Measurements from ENCODE around the gene TCF4. TPM values are rescaled to one million over a fixed set of nuclear protein-coding genes. Genes with fewer than 3 reads are reported as not detected.

Gene TCF4
- total RNA-seq, 2 experiments from 2014 or later = 0.75 to 1.4 TPM

DNA sequence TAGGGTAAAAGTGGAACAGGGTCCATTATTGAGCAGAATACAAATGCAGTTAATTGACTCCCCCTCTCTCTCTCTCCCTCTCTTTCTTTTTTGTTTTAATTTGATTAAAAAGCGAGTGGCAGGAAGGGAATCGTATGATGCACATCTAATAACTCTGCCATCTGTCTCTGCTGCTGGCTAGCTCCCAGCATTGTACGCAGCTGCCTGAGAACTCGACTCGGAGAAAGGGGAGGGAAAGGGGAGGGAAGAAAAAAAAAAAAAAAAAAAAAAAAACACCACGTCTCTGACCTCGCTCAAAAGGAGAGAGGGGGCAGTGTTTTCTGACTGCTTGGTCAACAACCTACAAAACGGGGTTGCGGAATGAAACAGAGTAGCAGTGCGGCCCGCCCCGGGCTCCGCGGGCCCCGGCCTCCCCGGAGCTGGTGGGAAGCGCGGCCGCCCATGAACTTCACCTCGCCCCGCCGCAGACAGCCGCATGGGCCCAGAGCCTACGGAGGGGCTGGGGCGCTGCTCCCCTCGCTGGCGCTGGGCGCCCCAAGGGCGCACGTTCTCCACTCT, 265.7 kb downstream of the TCF4 start:
- H3K27me3 Mint-ChIP-seq = peaks cover 58% of the 10 kb centered on the region
- POLR2A ChIA-PET = interaction anchor here (0.6 kb wide), 1 partner anchor 140 kb away, joined by 4 read pairs; no protein-coding TSS in a partner anchor
- H3K27ac Mint-ChIP-seq = no peak overlapping the region
- no peaks in the 10 kb centered on the region for H3K9me3 Mint-ChIP-seq
- H3K4me3 Mint-ChIP-seq = peak overlapping the region; percentile 32
- DNase-seq (peak; percentile 30), ATAC-seq (ENCODE audit: low read depth) (peak; percentile 60)
- no peaks in the 10 kb centered on the region for H3K36me3 Mint-ChIP-seq
- H3K4me1 Mint-ChIP-seq = peaks cover 6% of the 10 kb centered on the region

DNA sequence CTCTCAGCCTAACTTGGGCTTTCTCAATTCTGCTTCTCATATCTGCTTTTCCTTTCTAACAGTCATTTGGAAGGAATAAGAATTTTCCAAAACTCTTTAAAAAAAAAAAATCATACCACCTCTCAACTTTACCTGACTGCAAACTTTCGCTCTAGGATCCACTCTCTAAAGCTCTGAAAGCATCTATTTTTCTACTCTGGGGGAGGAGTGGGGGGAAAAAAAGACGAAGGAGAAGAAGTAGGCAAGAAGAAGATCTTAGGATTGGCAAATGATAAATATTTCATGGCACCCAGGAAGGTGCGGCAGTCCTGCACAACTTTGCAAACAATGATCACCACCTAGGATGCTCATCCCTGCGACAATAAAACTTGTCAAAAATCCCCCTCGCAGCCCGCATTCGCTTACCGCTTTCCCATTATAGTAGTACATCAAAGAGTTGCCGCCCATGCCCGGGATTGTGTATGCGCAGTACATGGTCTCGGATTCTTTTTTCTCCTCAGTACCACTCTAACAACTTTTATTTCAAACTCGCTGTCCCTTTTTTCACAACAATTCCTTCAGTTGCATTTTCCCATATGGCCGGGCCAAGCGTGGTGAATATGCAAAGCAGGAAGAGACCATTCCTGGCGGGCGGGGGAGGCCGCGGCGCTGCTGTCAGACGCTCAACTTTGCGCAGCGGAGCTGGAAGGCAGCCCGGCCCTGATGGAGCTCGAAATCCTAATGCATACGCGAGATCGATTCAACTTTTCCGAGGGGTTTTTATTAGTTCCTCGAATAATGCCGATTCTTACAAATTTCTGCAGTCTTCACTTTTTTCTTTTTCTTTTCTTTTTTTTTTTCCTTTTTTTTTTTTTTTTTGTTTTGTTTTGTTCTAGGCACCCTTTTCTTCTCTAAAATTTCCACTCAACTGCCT, 266.5 kb downstream of the TCF4 start:
- Mint-ChIP-seq H3K4me3 (peak overlapping the region; percentile 77), H3K36me3 (no peaks in the 10 kb centered on the region), H3K27ac (no peak overlapping the region), H3K27me3 (peaks cover 59% of the 10 kb centered on the region), H3K9me3 (no peaks in the 10 kb centered on the region), H3K4me1 (peaks cover 8% of the 10 kb centered on the region)
- ATAC-seq (ENCODE audit: low read depth) (no peak), DNase-seq (peak; percentile 33)
- POLR2A ChIA-PET = interaction anchor here (0.6 kb wide), 1 partner anchor 141 kb away, joined by 4 read pairs; no protein-coding TSS in a partner anchor

DNA sequence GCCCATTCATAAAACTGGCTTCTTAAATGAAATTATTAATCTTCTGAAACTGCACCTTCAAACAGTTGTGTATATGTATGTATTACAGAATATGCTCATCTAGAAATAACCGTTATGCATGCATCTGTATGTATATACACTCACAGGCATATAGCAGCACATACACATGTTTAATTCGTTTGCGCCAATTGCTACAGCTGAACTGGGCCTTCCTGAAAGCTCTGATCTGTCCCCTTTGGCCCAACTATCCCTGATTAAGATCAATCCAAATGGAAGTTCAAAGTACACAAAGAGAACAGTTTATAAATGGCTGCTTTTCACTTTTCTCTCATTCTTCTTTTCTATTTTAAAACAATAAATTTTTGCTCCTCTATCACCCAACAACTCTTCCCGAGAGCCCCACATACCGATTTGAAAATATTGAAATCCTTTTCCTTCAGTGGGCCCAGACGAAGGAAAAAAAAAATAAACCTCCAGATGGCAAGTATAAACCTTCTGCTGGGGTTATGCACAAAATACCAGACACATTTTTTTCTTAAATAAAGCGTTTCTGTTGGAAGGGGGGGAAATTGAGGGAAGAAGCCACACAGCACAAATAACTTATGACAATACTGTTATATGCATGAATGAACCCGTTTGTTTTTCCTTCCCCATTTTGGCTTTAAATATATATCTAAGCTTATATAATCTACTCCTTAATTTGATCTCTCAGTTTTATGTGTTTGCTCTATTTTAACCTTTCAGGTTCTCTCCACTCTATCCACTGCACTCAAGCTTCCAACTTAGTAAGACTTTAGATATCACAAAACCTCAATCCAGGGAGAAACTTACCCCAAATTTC, 267.3 kb downstream of the TCF4 start:
- DNase-seq = no peak
- no peak overlapping the region for H3K27ac Mint-ChIP-seq
- POLR2A ChIA-PET = no interaction called here
- H3K36me3 Mint-ChIP-seq = no peaks in the 10 kb centered on the region
- peaks cover 58% of the 10 kb centered on the region for H3K27me3 Mint-ChIP-seq
- peaks cover 9% of the 10 kb centered on the region for H3K4me1 Mint-ChIP-seq
- H3K4me3 Mint-ChIP-seq = no peak overlapping the region
- no peak for ATAC-seq (ENCODE audit: low read depth)
- H3K9me3 Mint-ChIP-seq = no peaks in the 10 kb centered on the region

DNA sequence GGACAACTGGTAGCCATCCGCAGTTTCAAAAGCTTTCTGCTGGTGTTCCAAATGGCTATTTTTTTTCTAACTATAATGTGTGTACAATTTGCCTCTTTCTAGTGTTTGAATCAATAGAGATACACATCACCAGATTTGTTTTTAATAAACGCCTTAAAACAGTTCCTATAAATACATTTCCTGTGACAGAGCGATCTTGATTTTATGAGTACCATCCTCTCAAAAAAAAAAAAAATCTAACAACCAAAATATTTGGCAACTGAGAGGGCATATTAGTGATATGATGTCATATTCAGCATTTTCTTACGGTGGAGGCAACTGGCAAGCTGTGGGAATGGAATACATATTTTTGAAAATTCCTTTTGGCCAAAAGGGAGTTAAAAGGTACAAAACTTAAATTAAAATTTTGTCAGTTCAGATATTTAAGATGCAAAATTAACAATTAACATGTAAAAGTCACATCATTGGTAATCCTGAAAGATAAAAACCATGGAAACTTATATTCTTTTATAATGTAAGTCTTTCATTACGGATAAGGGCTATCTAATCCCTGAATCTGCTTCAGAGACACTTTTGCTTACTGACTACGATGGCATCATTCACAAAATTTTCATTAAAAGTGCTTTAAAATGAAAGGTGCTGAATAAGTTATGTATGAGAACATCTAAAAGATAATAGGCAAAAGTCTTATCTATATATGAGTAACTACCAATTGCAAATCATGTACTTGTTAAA, 268.4 kb downstream of the TCF4 start:
- POLR2A ChIA-PET = no interaction called here
- ATAC-seq (ENCODE audit: low read depth) (no peak), DNase-seq (no peak)
- Mint-ChIP-seq H3K36me3 (no peaks in the 10 kb centered on the region), H3K9me3 (no peaks in the 10 kb centered on the region), H3K4me3 (no peak overlapping the region), H3K27me3 (peaks cover 61% of the 10 kb centered on the region), H3K27ac (no peak overlapping the region), H3K4me1 (peaks cover 9% of the 10 kb centered on the region)

DNA sequence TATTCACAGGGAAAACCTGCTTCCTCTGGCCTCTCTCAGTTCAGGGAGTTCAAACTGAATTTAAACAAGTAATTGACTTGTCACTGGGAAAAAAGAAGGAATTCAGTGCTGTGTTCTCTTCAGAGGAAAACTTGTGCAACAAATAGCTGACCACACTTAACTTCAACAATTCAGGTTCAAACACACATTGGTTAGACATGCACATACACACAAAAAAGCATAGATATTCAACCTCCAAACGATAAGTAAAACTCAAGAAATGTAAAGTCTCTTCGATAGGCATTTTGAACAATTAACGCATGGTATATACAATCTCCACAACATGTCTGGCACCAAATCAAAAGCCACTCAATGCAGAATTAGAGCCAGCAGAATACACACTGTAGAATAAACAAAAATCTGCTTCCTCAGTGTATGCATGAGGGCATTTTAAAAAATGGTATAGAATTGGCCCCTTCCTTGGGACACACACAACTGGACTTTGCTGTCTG, 269.0 kb downstream of the TCF4 start:
- ATAC-seq (ENCODE audit: low read depth) (no peak), DNase-seq (no peak)
- POLR2A ChIA-PET = no interaction called here
- Mint-ChIP-seq H3K4me1 (peaks cover 9% of the 10 kb centered on the region), H3K9me3 (no peaks in the 10 kb centered on the region), H3K27ac (no peak overlapping the region), H3K4me3 (no peak overlapping the region), H3K27me3 (peaks cover 61% of the 10 kb centered on the region), H3K36me3 (no peaks in the 10 kb centered on the region)

DNA sequence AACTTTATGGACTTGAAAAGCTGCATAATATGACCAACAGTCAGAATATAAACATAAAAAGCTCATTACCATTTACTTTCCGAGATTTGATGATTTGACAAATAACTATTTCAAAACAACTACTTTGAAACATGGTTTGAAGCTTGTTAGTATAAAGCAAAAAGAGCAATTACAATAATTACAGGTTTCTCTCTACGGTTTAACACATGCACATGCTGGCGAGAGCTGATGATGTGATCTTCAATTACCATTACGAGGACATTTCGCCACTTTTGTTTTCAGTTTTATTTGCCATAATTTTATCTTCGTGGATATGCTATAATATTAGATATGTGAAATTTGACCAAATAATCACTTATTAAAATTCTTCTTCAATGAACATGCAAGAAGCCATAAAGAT, 270.1 kb downstream of the TCF4 start:
- H3K4me3 Mint-ChIP-seq = no peak overlapping the region
- H3K36me3 Mint-ChIP-seq = no peaks in the 10 kb centered on the region
- DNase-seq = no peak
- peaks cover 9% of the 10 kb centered on the region for H3K4me1 Mint-ChIP-seq
- no peak for ATAC-seq (ENCODE audit: low read depth)
- peaks cover 52% of the 10 kb centered on the region for H3K27me3 Mint-ChIP-seq
- H3K9me3 Mint-ChIP-seq = no peaks in the 10 kb centered on the region
- no peak overlapping the region for H3K27ac Mint-ChIP-seq
- POLR2A ChIA-PET = no interaction called here

DNA sequence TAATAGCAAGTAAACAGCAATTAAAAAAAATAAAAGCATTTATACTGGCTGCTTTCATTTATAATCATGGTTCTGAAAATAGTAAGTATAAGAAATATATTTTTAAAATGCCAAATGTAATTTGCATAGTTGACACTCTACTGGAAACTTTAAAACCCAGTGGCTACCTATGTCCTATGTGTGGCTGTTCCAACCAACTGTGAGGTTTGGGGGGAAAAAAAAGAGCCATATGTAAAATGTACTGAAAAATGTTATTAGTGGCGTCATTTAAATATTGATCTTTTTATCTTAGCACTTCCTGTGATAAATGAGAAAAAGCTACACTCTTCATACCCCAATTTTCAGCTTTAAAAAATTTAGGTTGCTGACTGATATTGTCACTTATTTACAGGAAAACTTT, 270.7 kb downstream of the TCF4 start:
- no peak overlapping the region for H3K27ac Mint-ChIP-seq
- H3K36me3 Mint-ChIP-seq = no peaks in the 10 kb centered on the region
- POLR2A ChIA-PET = no interaction called here
- ATAC-seq (ENCODE audit: low read depth) = no peak
- H3K4me3 Mint-ChIP-seq = no peak overlapping the region
- H3K9me3 Mint-ChIP-seq = no peaks in the 10 kb centered on the region
- no peak for DNase-seq
- H3K4me1 Mint-ChIP-seq = peaks cover 9% of the 10 kb centered on the region
- H3K27me3 Mint-ChIP-seq = peaks cover 48% of the 10 kb centered on the region

DNA sequence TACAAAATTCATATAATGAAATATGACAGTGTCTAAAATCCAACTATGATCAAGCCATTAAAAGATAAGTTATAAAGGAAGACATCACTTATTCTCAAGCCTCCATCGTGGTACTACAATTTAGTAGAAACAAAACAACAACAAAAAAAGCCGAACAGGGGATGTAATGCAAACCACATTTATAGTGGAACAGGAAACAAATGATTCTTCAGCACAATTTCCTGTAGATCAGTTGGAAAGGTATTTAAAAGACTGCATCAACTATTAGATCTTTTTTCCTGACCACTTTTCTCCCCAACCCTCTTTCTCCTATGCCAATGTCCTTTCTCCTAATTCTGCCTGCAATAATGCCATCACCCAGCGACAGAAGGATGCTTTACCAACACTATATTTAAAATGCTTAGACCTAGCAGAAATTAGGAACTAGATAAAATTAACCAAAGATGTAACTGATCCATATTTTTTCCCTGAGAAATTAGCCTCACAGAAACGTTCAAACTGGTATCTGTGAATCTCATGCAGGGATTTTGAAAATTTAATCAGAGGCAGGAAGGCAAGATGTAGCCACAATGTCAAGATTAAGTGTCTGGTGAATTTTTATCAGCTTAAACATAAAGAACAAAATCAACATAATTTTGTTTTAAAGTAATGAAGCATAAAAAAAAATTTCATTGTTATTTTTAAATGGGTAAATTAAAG, 271.4 kb downstream of the TCF4 start:
- ATAC-seq (ENCODE audit: low read depth) (no peak), DNase-seq (no peak)
- POLR2A ChIA-PET = no interaction called here
- H3K9me3 Mint-ChIP-seq = no peaks in the 10 kb centered on the region
- H3K36me3 Mint-ChIP-seq = no peaks in the 10 kb centered on the region
- H3K4me1 Mint-ChIP-seq = peaks cover 6% of the 10 kb centered on the region
- no peak overlapping the region for H3K4me3 Mint-ChIP-seq
- H3K27me3 Mint-ChIP-seq = peaks cover 45% of the 10 kb centered on the region
- H3K27ac Mint-ChIP-seq = no peak overlapping the region

DNA sequence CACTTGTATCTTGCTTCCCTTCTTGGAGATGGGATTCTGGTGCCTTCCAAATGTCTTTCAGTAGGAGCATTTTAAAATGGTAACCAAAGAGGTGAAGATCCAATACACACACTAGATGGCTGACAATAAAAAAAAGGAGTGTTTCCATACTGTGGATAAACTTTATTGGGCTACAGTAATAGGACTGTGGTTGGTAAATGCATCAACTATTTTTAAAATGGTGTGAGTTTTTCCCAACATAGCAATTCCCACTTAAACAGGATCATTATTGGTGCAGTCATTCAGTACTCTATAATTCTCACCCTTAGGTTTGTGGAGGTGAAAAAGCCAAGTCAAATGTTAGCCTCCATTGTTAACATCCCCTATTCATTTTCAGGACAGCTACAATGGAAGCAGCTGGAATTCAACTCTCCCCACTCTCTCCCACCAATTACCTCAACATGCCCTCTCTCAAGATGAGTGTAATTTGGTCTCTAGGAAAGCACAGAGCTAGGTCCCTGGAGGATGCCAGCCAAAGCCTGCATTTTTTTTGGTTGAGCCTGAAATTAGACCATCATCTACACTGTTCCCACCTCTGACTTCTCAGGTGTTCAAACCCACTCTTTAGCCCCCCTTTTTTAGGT, 273.3 kb downstream of the TCF4 start:
- H3K36me3 Mint-ChIP-seq = no peaks in the 10 kb centered on the region
- no peak overlapping the region for H3K27ac Mint-ChIP-seq
- POLR2A ChIA-PET = no interaction called here
- peaks cover 30% of the 10 kb centered on the region for H3K27me3 Mint-ChIP-seq
- no peak for ATAC-seq (ENCODE audit: low read depth)
- H3K9me3 Mint-ChIP-seq = no peaks in the 10 kb centered on the region
- no peak for DNase-seq
- no peak overlapping the region for H3K4me3 Mint-ChIP-seq
- peaks cover 3% of the 10 kb centered on the region for H3K4me1 Mint-ChIP-seq

DNA sequence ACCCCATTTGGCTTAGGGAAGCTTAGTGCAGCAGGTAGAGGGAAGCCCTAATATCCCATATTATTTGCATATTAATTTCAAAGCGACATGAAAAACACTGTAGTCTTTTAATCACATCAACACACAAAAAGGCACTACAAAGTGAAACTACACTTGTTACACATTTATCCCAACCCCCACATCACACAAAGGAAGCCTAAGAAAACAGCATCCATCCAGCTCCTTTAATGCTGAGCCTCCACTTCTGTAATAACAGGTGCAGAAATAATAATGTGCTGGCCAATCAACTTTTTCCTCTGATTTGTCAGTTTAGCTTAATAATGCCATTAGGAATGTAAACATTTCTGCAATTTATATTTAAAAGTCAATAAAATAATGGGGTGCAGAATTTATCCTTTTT, 274.0 kb downstream of the TCF4 start:
- H3K27ac Mint-ChIP-seq = no peak overlapping the region
- ATAC-seq (ENCODE audit: low read depth) (no peak), DNase-seq (no peak)
- no peaks in the 10 kb centered on the region for H3K36me3 Mint-ChIP-seq
- peaks cover 24% of the 10 kb centered on the region for H3K27me3 Mint-ChIP-seq
- H3K9me3 Mint-ChIP-seq = no peaks in the 10 kb centered on the region
- POLR2A ChIA-PET = no interaction called here
- no peak overlapping the region for H3K4me3 Mint-ChIP-seq
- peaks cover 3% of the 10 kb centered on the region for H3K4me1 Mint-ChIP-seq

DNA sequence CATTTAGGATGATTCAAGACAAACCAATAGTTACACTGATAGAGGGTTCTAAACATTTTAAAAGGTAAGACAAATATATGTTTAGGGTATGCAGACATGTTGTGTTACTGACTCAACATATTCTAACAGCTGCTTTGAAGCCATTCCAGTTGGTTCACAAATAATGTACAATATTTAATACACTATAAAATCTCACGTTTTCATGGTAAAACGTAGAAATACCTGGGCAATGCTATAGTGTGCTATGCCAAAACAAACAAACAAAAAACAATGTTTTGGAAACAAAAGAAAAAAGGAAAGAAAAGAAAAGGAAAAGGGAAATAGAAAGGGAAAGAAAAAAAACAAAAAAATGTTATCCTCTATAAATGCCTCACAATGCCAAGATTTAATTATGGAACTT, 277.1 kb downstream of the TCF4 start:
- Mint-ChIP-seq H3K27ac (no peak overlapping the region), H3K36me3 (no peaks in the 10 kb centered on the region), H3K4me1 (no peaks in the 10 kb centered on the region), H3K4me3 (no peak overlapping the region), H3K27me3 (peaks cover 7% of the 10 kb centered on the region), H3K9me3 (no peaks in the 10 kb centered on the region)
- POLR2A ChIA-PET = no interaction called here
- ATAC-seq (ENCODE audit: low read depth) (no peak), DNase-seq (no peak)

DNA sequence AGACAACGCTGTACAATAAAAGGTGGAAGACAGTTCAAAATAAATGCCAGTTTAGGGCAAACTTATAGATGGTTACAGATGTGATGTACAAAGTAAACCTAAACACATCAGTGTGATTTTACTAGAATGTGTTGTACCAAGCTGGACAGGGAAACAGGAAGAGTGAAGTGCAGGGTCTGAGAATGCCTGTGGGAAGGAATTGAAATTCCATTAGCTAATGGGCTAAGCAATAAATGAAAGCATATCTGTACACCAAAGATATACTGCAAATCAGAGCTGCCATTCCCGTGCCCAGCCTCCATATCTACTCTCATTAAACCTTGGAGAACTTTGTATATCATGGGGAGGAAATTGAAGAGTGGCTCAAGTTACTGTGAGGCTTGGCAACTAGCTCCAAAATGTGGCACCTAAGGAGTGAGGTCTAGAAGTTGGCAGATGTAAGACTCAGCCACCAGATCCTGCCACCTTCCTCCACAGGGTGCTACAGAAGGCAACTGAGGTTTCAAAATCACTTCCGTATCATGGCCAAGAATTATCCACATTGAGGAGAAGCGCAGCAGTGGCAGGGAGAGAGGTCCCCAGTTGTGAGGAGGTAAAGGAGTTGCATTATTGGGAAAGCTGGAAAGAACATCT, 277.8 kb downstream of the TCF4 start:
- Mint-ChIP-seq H3K36me3 (no peaks in the 10 kb centered on the region), H3K27me3 (peaks cover 7% of the 10 kb centered on the region), H3K4me1 (no peaks in the 10 kb centered on the region), H3K4me3 (no peak overlapping the region), H3K9me3 (no peaks in the 10 kb centered on the region), H3K27ac (no peak overlapping the region)
- ATAC-seq (ENCODE audit: low read depth) = no peak
- POLR2A ChIA-PET = no interaction called here
- no peak for DNase-seq

Data from activated naive CD8-positive, alpha-beta T cell treated with anti-CD3 and anti-CD28 coated beads, Interleukin-2, amount 10 ng/mL, durations not matched to agents 7 days and 5 days (primary cell).